Pulmonary artery endothelial cell (primary cell): Measurements from ENCODE around the gene SDC1. TPM values are rescaled to one million over a fixed set of nuclear protein-coding genes. Genes with fewer than 3 reads are reported as not detected.
"Not testable (repeated sequence)": the region's sequence is repeated elsewhere in the genome, so short reads cannot be mapped to it uniquely, and the experiment has no call there.

ENCODE experiments used
- DNase-seq: peaks from one replicate; pipeline ENCODE4 v3.0.0-alpha.2; 2011; ENCODE audit warnings: low read depth, low spot score
- total RNA-seq: library from RNA; depleted of rRNA; stranded (reverse); fragments of >200 nt; gene quantifications from 2 replicates; pipeline ENCODE4 v1.2.3, GENCODE V29; 2014

SDC1 gene
- 2.3 and 18.3 TPM in 2 replicates for total RNA-seq

- no peak for DNase-seq
These were observed at the start of gene SDC1 for GRCh38 chr2:20224716-20225293. SDC1 (minus strand) TSS chr2:20225130; CDS start chr2:20224867, 263 bp downstream.

- DNase-seq, result no peak
These were observed 48.1 kb upstream of the SDC1 start for GRCh38 chr2:20273042-20273441.

- not testable (repeated sequence) for DNase-seq
These were observed 43.4 kb upstream of the SDC1 start for GRCh38 chr2:20268317-20268716.

- DNase-seq, result no peak
These were observed 42.6 kb upstream of the SDC1 start for GRCh38 chr2:20267529-20267928.

- no peak for DNase-seq
These were observed 39.7 kb upstream of the SDC1 start for GRCh38 chr2:20264629-20265028.

- no peak for DNase-seq
These were observed 32.5 kb upstream of the SDC1 start for GRCh38 chr2:20257411-20257810.

GRCh38 chr2:20254731-20255130 lies 29.8 kb upstream of the SDC1 start:
- no peak for DNase-seq

GRCh38 chr2:20250436-20250835 lies 25.5 kb upstream of the SDC1 start:
- DNase-seq, result no peak

- no peak for DNase-seq
These were observed 24.2 kb upstream of the SDC1 start for GRCh38 chr2:20249170-20249569.

- no peak for DNase-seq
These were observed 22.2 kb upstream of the SDC1 start for GRCh38 chr2:20247084-20247483.

GRCh38 chr2:20243637-20244036 lies 18.7 kb upstream of the SDC1 start:
- DNase-seq, result not testable (repeated sequence)

GRCh38 chr2:20242727-20243377 lies 17.9 kb upstream of the SDC1 start:
- no peak for DNase-seq

GRCh38 chr2:20241973-20242726 lies 17.2 kb upstream of the SDC1 start:
- no peak for DNase-seq

- not testable (repeated sequence) for DNase-seq
These were observed 15.4 kb upstream of the SDC1 start for GRCh38 chr2:20240291-20240690.

- no peak for DNase-seq
These were observed 11.6 kb upstream of the SDC1 start for GRCh38 chr2:20236496-20236895.

GRCh38 chr2:20235655-20236305 lies 10.8 kb upstream of the SDC1 start:
- no peak for DNase-seq

GRCh38 chr2:20234597-20234996 lies 9.7 kb upstream of the SDC1 start:
- DNase-seq, result not testable (repeated sequence)

GRCh38 chr2:20232837-20233207 lies 7.9 kb upstream of the SDC1 start:
- DNase-seq, result no peak

GRCh38 chr2:20231598-20232026 lies 6.7 kb upstream of the SDC1 start:
- no peak for DNase-seq

GRCh38 chr2:20231159-20231558 lies 6.2 kb upstream of the SDC1 start:
- DNase-seq, result no peak

GRCh38 chr2:20230114-20230425 lies 5.1 kb upstream of the SDC1 start:
- DNase-seq, result no peak
